Hematopoietic multipotent progenitor cell treated with erythropoietin and hydrocortisone succinate and interleukin-3 and kit ligand, for 8 days (in vitro differentiated cells): Measurements from ENCODE around the gene TMEM176A.
"Not testable (repeated sequence)": the region's sequence is repeated elsewhere in the genome, so short reads cannot be mapped to it uniquely, and the experiment has no call there.

ENCODE experiments used
- DNase-seq: peaks from one replicate; pipeline ENCODE4 v3.0.0-alpha.2; 2015

TMEM176A gene, protein sequence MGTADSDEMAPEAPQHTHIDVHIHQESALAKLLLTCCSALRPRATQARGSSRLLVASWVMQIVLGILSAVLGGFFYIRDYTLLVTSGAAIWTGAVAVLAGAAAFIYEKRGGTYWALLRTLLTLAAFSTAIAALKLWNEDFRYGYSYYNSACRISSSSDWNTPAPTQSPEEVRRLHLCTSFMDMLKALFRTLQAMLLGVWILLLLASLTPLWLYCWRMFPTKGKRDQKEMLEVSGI

DNA sequence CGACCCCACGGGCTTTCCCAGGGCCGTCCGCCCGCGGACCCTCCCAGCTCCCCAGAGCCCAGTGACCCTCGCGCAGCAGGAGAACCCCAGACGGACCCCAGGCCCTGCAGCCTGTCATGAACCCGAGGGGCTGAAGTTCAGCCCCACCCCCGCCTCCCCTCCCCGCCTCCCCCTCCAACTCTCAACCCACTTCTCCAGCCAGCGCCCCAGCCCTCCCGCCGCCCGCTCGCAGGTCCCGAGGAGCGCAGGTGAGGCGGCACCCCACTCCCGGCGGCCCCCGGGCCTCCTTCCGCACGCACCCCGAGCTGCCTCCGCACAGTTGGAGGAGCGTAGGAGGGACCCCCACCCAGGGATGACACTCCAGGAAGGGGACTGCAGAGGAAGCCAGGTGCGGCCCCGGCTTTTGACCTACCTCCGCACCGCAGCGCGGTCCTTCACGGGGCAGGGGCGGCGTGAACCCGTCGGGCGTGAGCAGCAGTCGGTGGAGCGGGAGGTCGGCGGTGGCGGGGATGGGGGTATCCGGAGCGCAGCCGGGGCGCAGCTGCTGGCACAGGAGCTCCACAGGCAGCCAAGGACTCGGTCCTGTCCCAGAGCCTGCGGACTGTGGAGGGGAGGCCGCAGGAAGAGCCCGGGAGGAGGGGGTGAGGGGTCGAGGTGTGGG lies at the start of gene TMEM176A:
Gene TMEM176A, plus strand, starts transcription at position 189 of the 661 bp plus-strand sequence. CDS start 782 bp downstream, outside the sequence.
- no peak for DNase-seq

DNA sequence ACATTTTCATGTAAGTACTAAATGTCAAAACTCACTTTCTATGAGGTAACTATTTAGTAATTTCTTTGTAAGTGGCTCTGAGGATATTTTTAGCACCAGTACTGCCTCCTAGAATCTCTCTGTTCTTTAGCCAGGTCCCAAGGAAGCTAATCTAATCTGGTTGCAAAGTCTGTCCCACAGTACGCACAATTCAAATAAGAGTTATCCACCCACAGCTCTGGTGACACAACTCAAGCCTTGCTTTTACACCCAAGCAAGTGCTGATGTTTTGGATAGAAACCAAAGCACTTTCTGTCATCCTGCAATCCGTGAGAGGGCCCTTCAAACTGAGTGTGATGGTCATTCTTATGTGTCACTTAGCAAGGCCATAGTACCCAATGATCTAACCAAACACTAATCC lies 48.9 kb upstream of the TMEM176A start:
- no peak for DNase-seq

DNA sequence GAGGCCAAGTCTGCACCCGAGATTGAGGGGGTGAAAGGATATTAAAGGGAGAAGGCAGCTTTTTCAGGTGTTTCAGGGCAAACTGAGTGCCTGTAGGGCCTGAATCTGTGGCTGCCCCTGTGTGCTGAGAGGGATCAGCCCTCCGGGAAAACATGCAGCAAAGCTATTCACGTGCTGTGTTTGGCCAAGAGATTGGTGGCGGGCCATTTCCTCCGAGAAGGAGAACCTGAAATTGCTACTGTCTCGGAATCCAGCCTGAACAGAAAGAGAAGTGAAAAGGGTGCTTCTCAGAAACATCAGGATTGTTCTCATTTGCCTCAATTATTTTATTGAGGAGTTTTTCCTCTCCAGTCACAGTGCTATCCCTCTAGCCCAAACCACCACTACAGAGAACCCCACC lies 47.3 kb upstream of the TMEM176A start:
- DNase-seq: no peak

DNA sequence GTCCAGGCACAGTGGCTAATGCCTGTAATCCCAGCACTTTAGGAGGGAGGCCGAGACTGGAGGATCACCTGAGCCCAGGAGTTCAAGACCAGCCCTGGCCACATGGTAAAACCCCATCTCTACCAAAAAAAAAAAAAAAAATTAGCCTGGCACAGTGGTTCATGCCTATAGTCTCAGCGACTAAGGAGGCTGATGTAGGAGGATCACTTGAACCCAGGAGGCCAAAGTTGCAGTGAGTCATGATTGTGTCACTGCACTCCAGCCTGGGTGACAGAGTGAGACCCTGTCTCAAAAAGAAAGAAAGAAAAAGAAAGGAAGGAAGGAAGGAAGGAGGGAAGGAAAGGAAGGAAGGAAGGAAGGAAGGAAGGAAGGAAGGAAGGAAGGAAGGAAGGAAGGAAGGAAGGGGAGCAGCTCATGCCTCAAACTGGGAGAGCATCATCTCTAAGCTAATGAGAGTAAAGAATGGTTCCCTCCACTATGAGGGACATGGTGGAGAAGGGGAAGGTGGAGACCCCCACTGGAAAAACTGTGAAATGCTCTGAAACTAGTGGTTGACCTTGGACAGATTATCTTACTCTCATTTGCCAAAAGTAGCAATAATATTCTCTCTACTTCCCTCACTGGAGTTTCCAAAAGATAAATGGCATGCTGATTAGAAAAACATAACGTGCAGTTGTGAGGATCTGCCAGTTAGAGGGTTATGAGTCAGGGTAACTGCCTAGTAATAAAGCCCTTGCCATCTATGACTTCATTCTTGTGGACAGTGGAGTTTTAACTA lies 46.6 kb upstream of the TMEM176A start:
- DNase-seq: peak; percentile 38

DNA sequence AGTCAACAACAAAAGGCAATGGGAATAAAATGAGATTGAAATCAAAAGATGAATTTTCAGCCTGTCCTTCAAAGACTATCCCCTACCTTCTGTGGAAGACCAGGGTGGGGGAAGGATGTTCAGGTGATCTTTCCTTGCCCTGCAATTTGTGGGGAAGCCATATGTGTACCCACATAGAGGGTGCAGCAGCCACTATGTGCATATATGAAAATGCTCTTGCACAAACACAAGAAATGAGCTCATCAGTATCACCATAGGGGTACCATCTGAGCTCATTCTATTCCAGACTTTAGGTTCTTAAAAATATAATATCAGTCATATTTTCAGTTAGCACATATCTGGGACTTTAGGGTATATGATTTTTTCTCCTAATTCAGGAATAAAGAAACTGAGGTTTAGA lies 45.6 kb upstream of the TMEM176A start:
- DNase-seq: no peak

DNA sequence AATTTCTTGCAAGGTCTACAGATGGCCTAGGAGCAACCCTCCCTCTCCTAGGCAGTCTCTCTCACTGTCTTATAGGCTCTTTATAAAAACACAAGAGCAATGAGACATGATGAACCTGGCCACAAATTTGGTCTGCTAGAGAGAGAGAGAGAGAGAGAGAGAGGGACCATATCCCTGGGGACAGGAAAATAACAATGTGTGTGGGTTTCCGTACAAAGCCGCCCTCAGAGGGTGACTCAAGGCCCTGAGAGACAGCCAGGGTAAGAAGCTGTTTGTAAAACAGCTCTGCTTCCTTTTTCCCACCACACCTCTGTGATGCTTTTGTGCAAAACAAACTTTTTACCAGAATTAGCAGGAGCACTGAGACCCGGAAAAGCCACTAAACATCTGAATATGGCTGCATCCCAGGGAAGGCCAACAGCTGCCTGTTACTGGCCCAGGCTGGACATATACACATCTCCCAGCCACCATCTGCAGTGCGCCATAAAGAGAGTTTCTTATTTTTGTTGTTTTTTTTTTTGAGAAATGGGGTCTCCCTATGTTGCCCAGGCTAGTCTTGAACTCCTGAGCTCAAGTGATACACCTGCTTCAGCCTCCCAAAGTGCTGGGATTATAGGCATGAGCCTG lies 45.0 kb upstream of the TMEM176A start:
- no peak for DNase-seq

DNA sequence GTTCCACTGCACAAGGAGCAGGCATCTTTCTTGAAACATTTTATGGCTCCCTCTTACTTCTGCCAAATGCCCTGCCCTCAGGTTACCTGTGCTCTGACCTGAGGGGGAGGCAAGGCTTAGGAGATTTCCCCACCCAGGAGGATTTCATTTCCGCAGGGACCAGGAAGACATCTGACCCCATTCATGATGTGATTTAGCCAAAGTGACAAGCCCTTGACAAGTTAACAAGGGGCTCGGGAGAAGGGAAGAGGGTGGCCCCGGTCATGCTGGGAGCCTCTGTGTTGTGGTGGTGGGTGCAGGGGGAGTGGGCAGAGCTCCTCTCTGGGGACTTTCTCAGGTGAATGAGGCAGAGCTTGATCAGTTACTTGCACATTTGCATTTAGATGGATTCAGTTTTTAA lies 44.4 kb upstream of the TMEM176A start:
- no peak for DNase-seq

DNA sequence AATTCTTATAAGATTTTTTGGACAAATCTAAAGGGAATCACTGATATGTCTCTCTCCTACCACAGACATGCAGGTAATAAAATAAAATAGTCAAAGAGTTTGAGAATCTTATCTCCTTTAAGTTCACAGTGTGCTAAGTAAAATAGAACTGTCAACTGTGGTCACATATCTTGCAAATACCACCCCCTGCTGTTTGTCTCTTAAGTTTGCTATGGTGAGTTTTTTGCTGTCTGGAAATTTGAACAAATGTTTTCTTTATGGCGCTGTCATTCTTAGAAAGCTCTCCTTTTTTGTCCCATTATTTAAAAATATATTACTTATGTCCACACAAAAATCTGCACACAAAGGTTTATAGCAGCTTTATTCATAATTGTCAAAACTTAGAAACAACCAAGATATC lies 43.7 kb upstream of the TMEM176A start:
- peak; percentile 29 for DNase-seq

DNA sequence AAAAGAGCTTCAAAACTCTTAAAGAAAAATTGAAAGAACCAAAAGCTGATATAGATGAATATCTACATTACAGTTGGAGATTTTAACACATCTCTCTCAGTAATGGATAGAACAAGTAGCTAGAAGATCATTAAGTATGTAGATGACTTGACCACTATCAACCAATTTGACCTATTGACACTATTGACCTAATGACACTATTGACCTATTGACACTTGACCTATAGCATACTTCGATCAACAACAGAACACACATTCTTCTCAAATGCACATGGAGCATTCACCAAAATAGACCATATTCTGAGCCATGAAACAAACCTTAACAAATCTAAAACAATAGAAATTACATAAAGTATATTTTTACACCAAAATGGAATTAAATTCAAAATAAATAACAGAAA lies 41.1 kb upstream of the TMEM176A start:
- DNase-seq: no peak

DNA sequence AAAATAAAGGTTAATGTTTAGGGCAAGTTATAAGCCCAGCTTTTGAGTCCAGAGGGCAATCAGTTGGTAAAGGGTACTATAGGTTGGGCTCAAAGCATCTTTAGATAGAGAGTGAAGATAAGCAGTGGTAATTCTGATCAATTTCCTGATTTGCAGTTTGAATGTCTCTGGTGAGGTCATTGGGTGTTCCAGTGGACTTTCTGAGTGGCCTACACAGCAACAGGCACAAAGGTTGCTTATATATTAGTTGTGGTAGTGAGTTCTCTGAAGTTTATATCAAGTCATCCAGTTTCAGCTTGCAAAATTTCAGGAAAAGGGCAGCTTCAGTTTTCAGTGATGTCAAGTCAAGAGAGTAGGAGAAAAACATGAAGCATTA lies 34.2 kb upstream of the TMEM176A start:
- DNase-seq: no peak

DNA sequence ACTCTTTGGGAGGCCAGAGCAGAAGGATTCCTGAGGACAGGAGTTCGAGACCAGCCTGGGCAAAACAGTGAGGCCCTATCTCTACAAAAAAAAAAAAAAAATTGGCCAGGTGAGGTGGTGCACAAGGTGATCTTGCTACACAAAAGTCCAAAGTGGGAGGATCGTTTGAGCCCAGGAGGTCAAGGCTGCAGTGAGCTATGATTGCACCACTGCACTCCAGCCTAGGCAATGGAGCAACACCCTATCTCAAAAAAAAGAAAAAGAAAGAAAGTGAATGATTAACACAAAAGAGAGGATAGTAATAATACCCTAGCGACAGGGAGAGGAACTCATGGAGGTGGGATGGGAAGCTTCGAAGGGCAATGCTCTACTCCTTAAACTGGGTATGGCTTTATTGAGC lies 30.8 kb upstream of the TMEM176A start:
- DNase-seq: no peak

DNA sequence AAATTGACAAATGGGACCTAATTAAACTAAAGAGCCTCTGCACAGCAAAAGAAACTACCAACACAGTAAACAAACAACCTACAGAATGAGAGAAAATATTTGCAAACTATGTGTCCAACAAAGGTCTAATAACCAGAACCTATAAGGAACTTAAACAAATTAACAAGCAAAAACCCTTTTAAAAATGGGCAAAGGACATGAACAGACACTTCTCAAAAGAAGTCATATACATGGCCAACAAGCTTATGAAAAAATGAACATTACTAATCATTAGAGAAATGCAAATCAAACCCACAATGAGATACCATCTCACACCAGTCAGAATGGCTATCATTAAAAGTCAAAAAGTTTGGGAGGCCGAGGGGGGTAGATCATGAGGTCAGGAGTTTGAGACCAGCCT lies 26.4 kb upstream of the TMEM176A start:
- not testable (repeated sequence) for DNase-seq

DNA sequence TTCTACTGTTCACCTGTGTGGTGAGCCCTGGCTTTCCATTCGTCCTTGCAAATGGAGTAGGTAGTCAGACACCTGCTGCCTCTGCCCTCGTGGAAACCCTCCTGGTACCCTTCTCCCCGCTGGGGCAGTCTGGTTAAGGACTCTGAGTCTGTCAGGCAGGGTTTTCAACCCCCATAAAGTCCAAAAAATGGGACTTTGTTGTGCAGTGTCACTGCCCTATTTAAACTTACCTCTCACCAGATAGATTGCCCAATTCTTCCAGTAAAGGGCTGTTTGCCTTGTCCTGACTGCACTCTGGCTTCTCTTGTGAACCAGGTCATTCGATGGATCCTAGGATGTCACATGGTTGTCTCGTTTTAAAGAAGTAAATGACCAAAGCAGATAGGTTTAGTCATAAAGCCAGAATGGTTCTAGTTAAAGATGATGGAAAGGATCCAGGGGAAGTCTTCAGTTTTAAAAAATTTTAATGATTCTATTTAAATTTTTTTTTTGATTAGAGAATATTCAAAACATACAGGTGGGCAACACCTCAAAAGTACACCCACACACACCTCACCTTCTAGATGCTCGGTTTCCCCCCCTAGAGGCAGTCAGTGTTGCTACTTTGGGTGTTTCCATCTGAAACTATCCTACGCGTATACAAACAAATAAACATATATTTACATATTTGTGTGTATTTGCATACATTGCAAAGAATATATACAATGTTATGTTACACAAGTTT lies 22.4 kb upstream of the TMEM176A start:
- no peak for DNase-seq

DNA sequence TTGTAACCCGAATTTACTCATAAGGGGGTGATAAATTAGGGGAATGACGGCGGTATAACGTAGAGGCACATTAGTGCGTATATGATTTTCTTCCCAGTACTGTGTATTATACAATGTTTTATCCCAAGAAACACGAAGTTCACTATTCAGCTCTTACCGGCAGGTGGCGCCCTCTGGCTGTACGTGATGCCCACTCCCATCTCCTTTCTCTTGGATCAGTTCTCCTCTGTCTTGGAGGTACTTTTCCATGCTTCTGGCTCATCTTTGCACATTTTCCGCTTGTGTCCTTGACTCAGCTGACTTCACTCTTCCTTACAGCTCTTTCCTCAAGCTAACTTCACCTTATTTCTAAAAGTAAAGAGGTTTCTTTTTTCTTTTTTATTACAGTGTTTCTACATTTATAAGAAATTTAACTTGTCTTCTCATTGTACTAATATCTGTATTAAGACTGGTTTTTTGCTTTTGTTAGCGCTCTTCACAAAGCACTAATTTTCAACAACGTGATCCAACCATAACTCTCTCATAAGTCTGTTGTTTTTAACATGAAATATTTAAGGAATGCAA lies 21.7 kb upstream of the TMEM176A start:
- DNase-seq: peak; percentile 69

DNA sequence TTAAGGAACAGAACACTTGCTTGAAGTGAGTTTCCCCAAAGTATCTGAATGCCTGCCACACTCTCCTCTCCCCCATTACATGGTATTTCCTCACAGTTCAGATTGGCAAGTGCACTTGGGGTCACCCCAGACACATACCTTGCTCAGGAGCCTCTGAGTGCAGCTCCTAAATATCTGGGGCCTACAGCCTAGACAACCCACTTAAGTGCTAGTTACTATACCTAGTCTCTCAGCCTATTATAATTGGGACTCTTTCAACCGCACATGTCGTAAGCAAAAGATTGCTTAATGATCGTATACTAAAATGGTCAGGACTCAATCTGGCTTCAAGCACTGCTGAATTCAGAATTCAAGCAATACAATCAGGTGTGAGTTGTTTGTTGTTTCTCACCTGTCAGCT lies 20.3 kb upstream of the TMEM176A start:
- DNase-seq: no peak

DNA sequence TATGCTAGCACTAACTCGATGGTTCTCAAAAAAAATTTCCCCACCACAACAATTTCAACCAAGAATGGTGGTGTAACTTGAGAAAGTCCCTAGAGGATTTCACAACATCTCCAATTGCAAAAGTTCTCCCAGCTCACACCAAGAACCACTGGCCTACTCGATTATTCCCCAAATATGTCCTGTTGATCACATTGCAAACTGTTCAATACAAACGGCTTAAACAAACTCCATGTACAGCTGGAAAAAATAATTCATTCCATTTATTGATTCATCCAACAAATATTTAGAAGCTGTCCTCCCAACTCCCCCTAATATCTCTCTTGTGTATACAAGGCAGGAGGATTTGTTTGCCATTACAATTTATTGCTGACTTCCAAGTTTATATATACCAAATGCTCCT lies 19.5 kb upstream of the TMEM176A start:
- no peak for DNase-seq

DNA sequence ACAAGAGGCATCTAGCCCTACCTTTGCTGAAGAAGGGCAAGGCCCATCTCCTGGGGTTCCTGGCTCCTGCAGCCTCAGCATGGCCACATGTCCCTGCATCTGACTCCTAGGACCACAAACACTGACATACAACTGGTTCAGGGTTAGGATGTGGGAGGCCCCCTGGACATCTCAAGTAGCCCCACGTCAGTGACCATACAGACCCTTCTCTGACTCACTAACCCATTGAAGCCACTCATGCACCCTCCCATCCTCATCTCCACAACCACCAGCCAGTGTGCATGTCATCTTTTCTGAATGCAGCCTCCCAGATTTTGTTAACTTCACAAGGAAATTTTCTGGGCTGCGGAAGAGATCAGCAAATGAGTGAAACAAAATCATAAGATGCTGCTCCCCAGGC lies 18.6 kb upstream of the TMEM176A start:
- DNase-seq: no peak

DNA sequence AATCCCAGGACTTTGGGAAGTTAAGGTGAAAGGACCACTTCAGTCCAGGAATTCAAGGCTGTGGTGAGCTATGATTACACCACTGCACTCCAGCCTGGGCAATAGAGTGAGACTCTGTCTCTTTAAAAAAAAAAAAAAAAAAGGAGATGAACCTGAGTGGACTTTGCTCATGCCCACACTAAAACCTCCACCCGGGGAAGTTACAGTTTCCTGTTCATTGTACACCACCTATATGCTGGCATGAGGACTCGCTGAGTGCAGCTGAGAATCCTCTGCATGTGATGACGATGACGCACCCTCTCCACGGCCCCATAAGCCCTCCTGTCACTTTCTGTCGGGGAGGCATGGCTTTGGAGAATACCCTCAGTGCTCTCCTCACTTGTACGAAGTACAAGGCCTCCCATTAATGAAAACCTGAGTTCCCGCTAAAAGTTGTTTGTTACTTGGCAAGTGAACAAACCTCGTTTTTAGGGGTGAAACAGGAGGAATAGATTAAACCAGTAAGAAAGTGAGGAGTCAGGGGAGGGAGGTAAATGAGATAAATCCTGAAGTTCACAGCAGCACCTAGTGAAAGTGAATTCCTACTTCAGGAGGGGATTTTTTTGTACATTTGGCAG lies 16.3 kb upstream of the TMEM176A start:
- DNase-seq: no peak

DNA sequence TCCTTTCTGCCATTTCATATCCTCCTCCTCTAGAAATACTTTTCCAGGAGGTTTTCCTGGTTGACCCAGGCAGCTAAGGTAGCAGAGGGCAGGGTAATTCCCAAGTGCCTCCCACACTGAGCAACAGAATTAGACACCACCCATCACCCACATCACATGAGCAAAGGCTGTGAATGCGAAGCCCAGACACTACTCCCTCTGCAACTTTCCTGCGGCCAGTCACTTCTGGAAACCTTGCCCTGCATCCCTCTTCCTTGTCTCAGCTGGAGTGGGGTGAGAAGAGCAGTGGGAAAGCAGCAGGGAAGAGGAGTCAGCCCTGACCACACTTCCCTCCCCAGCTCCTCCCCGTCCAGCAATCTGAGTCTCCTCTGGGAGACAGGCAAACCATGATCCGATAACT lies 15.6 kb upstream of the TMEM176A start:
- no peak for DNase-seq

DNA sequence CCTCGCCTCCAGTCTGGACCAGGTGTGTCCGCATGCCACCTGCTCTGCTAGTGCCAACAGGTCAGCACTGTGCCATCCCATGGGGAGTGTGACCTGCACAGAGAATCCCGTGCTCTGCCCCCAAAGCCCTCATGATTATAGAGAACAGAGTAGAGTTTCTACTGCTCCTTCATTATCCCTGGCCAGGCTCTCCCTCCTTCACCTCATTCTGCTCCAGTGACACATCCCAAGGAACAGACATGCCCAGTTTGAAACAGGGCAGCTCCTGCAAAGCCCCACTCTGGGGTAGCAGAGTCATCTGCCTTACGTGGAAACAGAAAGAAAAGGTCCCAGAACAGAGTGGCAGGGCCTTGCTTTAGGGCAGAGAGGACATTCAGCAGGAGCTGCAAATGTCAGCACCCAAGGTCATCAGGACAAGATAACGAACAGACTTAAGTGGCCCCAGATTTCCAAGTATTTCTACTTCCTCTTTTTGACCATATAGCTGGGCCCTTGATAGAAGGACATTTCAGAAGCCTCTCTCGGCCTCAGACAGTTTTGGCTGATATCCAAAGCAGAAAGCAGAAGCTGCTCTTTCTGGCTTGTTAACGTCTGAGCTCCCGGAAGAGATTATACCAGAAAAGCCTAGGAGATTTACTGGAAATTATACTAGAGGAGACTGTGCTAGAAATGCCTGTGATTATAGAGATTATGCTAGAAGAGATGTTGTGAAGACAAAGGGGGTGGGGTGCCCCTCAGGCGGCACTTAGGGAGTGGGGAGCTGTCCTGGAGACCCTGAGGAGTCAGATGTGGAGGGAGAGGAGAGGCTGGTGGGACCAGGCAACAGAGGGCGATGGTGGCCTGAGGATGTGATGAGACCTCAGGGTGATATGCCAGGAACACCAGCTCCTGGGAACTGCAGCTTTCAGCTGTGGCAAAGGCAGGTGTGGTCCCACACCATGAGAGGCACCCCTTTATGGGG lies 13.0 kb upstream of the TMEM176A start:
- DNase-seq: peak; percentile 72
